Measurements from ENCODE around the gene MDM2.

DNA sequence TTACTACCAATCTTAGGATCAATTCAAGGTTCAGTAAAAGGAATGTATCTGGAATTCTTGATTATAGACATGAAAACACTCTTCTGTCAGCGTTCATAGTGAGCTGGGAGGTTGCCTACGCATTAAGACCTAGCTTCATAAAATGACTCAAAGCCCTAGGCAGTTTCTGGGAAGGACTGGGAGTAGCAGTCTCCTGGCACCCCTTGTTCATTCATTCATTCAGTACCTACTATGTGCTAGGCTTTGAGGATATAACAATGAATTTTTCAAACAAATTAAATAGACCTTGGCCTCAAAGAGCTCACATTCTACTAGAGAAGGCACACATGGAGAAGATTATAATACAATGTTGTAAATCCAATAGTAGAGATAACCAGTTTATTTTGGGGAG, 46.1 kb downstream of the MDM2 start:
- TF ChIP-seq EZH2phosphoT487 (IDR thresholded peaks at IDR 0.05; ENCODE audit: insufficient read depth, low read depth): no peak
- TF ChIP-seq EZH2 (IDR thresholded peaks at IDR 0.05; ENCODE audit: insufficient read depth, poor library complexity, severe bottlenecking): no peak
